Kidney (tissue), 11 donors: ENCODE measurements around the gene FAM236D. TPM values are rescaled to one million over a fixed set of nuclear protein-coding genes. Genes with fewer than 3 reads are reported as not detected.
"Not testable (repeated sequence)": the region's sequence is repeated elsewhere in the genome, so short reads cannot be mapped to it uniquely, and the experiment has no call there.

Source experiments
- DNase-seq, 5 donors: peaks; one replicate each; pipeline ENCODE4 v3.0.0-alpha.2; 2013 to 2020
- FAIRE-seq: peaks from 2 replicates; lab custom pipeline; 2012; peaks lifted over from hg19 to GRCh38; lab: Jason Lieb, UNC
- H3K27ac ChIP-seq, 2 donors: one replicate each; pipeline ENCODE4 v1.7.0; 2013; ENCODE audit warnings: low read depth in 2 of 2, low read length in 2 of 2, inconsistent platforms in 1 of 2
- H3K27me3 ChIP-seq: one replicate; pipeline ENCODE4 v1.7.1; 2013; ENCODE audit warnings: low read length, inconsistent platforms; ENCODE audit not compliant: control insufficient read depth, insufficient read depth
- H3K36me3 ChIP-seq, 3 donors: one replicate each; pipeline versions ENCODE4 v1.7.0 to v1.7.1; 2013; ENCODE audit warnings: low read length in 3 of 3, control low read depth in 1 of 3, inconsistent platforms in 1 of 3; ENCODE audit not compliant: insufficient read depth in 3 of 3, control insufficient read depth in 2 of 3
- H3K4me1 ChIP-seq, 3 donors: one replicate each; pipeline versions ENCODE4 v1.7.0 to v1.7.1; 2013; ENCODE audit warnings: low read length in 3 of 3, inconsistent platforms in 1 of 3, low read depth in 1 of 3; ENCODE audit not compliant: control insufficient read depth in 2 of 3, insufficient read depth in 2 of 3
- H3K4me3 ChIP-seq, 3 donors: one replicate each; pipeline versions ENCODE4 v1.7.0 to v1.8.1; 2013; ENCODE audit warnings: low read length in 3 of 3, control low read depth in 1 of 3, inconsistent platforms in 1 of 3
- H3K9ac ChIP-seq, 3 donors: one replicate each; pipeline versions ENCODE4 v1.7.0 to v1.7.1; 2013; ENCODE audit warnings: low read length in 3 of 3, control low read depth in 1 of 3, inconsistent platforms in 1 of 3
- H3K9me3 ChIP-seq, 3 donors: one replicate each; pipeline versions ENCODE4 v1.7.0 to v1.7.1; 2013; ENCODE audit warnings: low read length in 3 of 3, control low read depth in 1 of 3, inconsistent platforms in 1 of 3; ENCODE audit not compliant: control insufficient read depth in 2 of 3, insufficient read depth in 1 of 3
- intact Hi-C: fragments of 100-400 bp; cut with DNase I; formaldehyde crosslinking; loops from one replicate; pipeline ENCODE4 v1.11.1; 2022
- polyA plus RNA-seq: library from polyadenylated mRNA; stranded (reverse); fragments of 350-450 nt; fragmentation: Illumina TruSeq; extraction: RNeasy Lipid Tissue Mini Kit (QIAGEN cat#74804); gene quantifications from one replicate; pipeline ENCODE4 v1.2.3, GENCODE V29; 2014; ENCODE audit warnings: low read depth, low replicate concordance; ENCODE audit not compliant: insufficient read depth
- total RNA-seq: library from RNA; stranded (reverse); fragmentation: NEBNext Ultra II Directional; extraction: Animal tissue kit (Norgen Biotek cat#: 25700); gene quantifications from one replicate; pipeline ENCODE4 v1.2.1, GENCODE V29; 2021
- donor health status: control.
- donor health status: control.
- donor health status: DM: yes; HTN: yes; CAD: no.
- donor health status: Normal renal cell carcinoma (clear cell type).

The FAM236D gene
- total and polyA plus RNA-seq, 2 donors from 2014 or later = not detected

DNA sequence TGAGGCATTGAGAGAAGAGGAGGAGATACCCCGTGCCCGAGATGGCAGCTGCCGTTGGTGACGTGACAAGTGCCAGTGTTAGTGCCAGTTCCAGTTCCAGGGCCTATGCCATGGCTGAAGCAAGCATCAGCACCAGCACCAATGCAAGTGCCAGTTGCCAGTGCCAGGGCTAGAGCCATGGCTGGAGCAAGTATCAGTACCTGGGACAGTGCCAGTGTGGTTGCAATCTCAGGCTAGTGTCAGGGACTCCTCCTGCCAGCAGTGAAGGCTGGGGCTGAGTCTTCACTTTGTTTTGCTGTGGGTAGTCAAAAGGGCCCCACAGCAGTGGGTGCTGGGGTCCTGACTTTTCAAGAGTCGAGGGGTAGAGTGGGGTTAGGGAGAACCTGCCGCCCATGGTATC, 29.9 kb downstream of the FAM236D start:
- H3K36me3 ChIP-seq, H3K27me3 ChIP-seq, H3K4me3 ChIP-seq, H3K9me3 ChIP-seq, intact Hi-C loops, FAIRE-seq, H3K27ac ChIP-seq, H3K4me1 ChIP-seq, DNase-seq, H3K9ac ChIP-seq: not testable (repeated sequence)

GRCh38 chrX:72777467-72777790, 30.6 kb downstream of the FAM236D start:
- H3K27me3 ChIP-seq, H3K4me1 ChIP-seq, DNase-seq, H3K36me3 ChIP-seq, H3K9ac ChIP-seq, H3K4me3 ChIP-seq, H3K9me3 ChIP-seq, intact Hi-C loops, FAIRE-seq, H3K27ac ChIP-seq: not testable (repeated sequence)

DNA sequence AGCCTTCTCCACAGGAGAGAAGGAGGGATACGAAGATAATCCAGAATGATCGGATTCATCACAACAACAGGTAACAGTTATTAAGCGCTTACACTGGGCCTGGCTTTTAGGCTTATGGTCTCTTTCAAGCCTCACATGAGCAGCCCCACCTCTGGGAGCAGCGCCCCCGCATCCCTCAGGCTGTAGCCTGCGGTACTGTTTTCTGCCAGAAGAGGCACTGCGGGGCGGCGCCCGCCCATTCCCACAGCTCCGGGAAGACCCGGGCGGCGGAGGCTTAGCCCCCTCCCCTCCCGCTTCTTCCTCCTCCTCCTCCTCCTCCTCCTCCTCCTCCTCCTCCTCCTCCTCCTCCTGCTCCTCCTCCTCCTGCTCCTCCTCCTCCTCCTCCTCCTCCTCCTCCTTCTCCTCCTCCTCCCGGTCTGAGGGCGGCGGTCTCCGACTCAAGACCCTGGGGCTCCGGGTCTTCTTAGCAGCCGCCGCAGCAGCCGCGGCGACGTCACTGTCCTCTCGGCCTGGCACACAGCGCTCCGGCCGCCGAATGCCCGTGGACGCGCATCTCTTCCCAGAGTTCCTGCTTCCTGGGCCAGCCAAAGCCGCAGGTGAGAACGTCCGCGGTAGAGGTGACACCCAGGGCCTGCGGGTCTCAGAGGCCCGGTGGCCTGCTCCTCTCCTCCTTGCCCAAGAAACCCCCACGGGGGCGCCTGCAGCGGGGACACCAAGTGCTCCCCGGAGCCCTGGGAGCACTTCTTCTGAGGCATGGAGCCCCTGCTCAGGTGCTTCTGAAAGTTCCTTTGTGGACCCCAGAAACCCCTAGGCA, 31.1 kb downstream of the FAM236D start, which contains the start of gene DMRTC1B:
Gene DMRTC1B, plus strand, starts transcription at position 238 of the 814 bp plus-strand sequence. CDS start 68,246 bp downstream, outside the sequence.
- DNase-seq, H3K36me3 ChIP-seq, intact Hi-C loops, H3K27me3 ChIP-seq, H3K27ac ChIP-seq, H3K4me1 ChIP-seq, H3K9ac ChIP-seq, FAIRE-seq, H3K9me3 ChIP-seq, H3K4me3 ChIP-seq: not testable (repeated sequence)

GRCh38 chrX:72760454-72760853, 47.6 kb downstream of the FAM236D start:
- FAIRE-seq, H3K9me3 ChIP-seq, intact Hi-C loops, H3K4me1 ChIP-seq, H3K9ac ChIP-seq, H3K4me3 ChIP-seq, H3K27ac ChIP-seq, DNase-seq, H3K36me3 ChIP-seq, H3K27me3 ChIP-seq: not testable (repeated sequence)

Other genes with a start within 250 kb of the FAM236D start
- gene HDAC8, start 235.4 kb downstream of the FAM236D start, total RNA-seq = 32.9 TPM
- 38.4 TPM for gene HDAC8, start 235.4 kb downstream of the FAM236D start, polyA plus RNA-seq
- 3.4 TPM for gene PHKA1, start 93.9 kb downstream of the FAM236D start, total RNA-seq
- gene PHKA1, start 93.9 kb downstream of the FAM236D start, polyA plus RNA-seq = 2.6 TPM
- 2.0 TPM for gene DMRTC1B, start 31.3 kb downstream of the FAM236D start, total RNA-seq
- 3.9 TPM for gene DMRTC1B, start 31.3 kb downstream of the FAM236D start, polyA plus RNA-seq
- not detected for gene FAM236B, start 25.6 kb downstream of the FAM236D start, total RNA-seq
- not detected for gene FAM236B, start 25.6 kb downstream of the FAM236D start, polyA plus RNA-seq
- gene FAM236C, start 104.4 kb upstream of the FAM236D start, total RNA-seq = not detected
- gene FAM236C, start 104.4 kb upstream of the FAM236D start, polyA plus RNA-seq = not detected
- gene FAM236A, start 130.0 kb upstream of the FAM236D start, total RNA-seq = not detected
- not detected for gene FAM236A, start 130.0 kb upstream of the FAM236D start, polyA plus RNA-seq
- gene DMRTC1, start 135.6 kb upstream of the FAM236D start, total RNA-seq = 0.41 TPM
- gene DMRTC1, start 135.6 kb upstream of the FAM236D start, polyA plus RNA-seq = not detected
- gene PABPC1L2B, start 194.7 kb upstream of the FAM236D start, total RNA-seq = not detected
- not detected for gene PABPC1L2B, start 194.7 kb upstream of the FAM236D start, polyA plus RNA-seq